Epithelial cell of prostate (primary cell): ENCODE measurements around the gene CPNE5.
A peak's percentile ranks its signal among the peaks of the same experiment; 100 is the strongest.

Experiments used
- DNase-seq: peaks from one replicate; pipeline ENCODE4 v3.0.0-alpha.2; 2011; ENCODE audit warnings: low read depth, low spot score
- H3K27ac ChIP-seq: fragments of 450-650 bp; 2 replicates; pipeline ENCODE4 v1.5.1; 2017; ENCODE audit warnings: mild to moderate bottlenecking

CPNE5 gene

DNA sequence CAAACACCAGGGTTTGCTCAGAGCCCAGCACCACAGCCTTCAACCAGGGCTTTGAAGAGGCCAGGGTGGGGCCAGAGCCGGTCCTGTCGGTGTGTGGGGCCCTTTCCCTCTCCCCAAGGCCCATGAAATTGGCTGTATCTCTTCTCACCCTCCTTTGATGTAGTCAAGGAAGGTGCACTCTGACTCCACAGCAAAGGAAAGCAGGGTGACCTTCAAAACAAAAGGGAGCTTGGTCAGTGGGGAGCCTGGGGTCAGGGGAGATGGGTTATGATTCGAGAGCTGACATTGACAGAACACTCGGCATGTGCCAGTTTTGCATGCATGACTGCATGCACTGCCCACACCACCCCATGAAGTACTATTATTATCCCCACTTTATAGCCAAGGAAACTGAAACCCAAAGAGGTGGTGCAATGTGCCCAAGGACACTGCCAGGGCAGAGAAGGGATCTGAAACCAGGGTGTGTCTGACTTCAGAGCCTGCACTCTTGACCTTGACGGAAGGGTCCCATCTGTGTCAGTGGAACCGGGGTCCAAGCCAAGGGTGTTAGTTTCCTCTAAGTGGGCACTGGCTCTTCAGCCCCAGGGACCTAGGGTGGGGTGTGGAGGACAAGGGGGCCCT lies 86.2 kb downstream of the CPNE5 start:
- peak overlapping the region; percentile 60 for H3K27ac ChIP-seq
- DNase-seq: no peak

DNA sequence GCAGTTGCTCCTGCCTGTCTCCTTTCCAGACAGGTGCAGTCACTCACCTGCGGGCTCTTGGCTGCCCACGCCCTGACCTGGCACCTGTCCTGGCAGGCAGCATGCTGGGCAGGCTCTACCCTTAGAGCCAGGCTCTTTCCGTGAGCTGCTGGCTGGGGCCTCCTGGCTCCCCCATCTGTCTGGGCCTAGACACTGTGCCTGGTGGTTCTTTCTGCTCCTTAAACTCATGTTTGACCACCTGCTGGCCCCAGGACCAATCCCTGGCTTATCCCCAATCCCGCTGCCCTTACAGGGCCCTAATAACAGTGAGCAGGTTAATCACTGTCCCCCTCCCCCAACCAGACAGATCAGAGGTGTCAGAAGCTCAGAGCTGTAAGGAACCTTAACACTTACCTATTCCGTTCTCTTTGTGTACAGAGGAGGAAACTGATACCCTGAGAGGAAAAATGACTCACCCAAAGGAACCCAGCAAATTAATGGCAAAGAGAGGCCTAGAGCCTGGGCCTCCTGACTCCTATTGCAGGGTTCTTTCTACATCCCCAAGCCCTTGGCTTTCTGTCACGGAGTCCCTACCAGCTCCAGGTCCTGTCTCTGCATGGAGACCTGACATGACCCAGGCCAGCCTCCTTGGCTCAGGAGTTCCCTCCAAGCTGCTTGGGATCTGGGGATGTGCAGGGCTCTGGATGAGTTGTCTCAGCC lies 86.9 kb downstream of the CPNE5 start:
- peak; percentile 39 for DNase-seq
- H3K27ac ChIP-seq: peak overlapping the region; percentile 60

DNA sequence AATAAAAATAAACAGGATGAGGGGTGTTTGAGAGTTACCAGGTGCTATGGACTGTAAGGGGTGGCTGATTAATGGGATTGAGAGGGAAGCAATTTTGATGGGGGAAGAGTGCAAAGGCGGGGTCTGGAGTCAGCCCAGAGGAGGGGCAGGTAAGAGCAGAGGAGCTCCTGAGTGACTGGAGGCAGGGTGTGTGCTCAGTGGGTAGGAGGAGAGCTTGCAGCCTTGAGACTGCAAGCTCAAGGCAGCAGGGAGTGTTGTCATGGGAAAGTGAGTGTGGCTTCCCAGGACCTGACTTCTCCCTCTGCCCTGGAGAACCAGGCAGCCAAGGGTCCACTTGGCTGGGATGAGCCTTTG lies 87.4 kb downstream of the CPNE5 start:
- peak overlapping the region; percentile 60 for H3K27ac ChIP-seq

DNA sequence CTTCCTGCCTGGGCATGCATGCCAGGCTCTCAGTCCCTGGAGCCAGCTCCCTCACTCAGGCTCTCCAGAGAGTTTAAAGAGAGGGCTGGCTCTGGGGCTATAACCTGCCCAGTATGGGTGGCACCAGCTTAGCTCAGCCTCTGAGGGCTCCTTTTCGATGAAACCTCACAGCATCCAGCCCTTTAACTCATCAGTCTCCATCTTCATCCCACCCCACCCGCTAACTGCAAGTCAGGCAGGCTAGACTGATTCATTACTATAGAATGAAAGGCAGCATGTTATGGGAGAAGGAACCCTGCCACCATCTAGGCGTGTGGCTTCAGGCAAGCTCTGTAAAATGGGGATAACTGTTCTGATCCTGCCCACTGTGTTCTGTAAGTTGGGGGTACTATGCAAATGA lies 88.2 kb downstream of the CPNE5 start:
- no peak overlapping the region for H3K27ac ChIP-seq

More for the DNA sequence above, 87.4 kb downstream of the CPNE5 start:
- DNase-seq: no peak

DNA sequence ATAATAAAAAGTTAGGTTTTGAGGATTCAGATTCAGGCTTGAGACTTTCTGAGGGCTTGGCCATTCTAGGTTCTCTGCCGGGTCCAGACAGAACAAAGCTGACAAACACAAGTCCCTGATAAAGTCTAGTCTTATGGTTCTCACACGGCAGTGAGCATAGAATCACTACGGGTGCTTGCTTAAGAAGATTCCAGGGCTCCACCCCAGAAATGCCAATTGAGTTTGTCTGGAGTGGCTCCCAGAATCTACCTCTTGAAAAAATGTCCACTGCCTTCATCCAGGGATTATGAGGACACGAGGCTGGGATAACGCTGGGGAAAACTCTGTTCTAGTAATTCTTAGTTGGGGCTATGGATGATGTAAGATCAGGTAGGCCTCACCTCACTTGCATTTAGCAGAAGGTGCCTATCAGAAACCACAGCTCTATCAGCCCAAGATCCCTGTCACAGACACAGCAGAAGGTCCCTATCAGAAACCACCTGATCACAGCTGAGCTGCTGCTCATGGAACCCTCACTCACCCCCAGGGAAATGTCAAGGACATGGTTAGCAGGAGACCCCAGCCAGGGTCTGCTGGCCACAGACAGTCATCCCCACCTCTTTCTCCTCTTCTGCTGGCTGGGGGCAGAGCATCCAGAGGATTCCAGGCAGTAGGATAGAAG lies 89.3 kb downstream of the CPNE5 start:
- no peak for DNase-seq

More for the DNA sequence above, 88.2 kb downstream of the CPNE5 start:
- no peak for DNase-seq

DNA sequence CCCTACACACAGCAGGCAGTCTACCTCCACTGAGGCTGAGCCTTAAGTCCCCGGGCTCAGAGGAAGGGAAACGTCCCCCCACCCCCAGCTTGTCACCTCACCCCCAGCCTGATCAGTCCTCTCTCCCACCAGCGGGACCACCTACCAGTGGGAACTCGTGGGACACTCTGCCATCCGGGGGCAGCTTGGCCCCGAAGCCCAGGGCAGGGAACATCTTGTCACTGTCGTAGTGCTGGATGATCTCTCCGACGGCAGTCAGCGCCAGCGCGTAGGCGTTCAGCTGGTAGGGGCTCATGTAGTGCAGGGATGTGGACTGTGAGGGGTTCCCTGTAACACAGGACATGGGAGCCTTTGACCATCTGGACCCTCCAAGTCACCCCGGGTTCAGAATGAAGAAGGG lies 93.0 kb downstream of the CPNE5 start:
- no peak overlapping the region for H3K27ac ChIP-seq
- DNase-seq: no peak

More for the DNA sequence above, 89.3 kb downstream of the CPNE5 start:
- no peak overlapping the region for H3K27ac ChIP-seq

DNA sequence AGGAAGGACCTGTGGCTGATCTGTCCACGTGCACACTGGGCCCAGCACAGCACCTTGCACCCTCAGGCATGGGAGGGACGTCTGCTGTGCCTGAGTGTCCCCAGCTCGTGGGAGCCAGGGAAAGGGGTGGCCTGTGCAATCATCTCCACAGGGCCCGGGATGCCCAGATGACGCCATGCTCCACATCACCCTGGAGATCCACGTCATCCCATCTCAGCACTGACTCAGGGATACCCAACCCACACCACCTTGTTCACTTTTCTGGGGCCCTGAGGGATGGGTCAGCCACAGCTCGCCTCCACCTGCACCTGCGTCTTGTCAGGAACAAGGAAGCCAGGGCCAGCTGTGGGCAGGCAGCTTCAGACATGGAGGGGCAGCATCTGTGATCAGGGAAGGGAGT lies 93.4 kb downstream of the CPNE5 start:
- DNase-seq: no peak
- H3K27ac ChIP-seq: no peak overlapping the region

DNA sequence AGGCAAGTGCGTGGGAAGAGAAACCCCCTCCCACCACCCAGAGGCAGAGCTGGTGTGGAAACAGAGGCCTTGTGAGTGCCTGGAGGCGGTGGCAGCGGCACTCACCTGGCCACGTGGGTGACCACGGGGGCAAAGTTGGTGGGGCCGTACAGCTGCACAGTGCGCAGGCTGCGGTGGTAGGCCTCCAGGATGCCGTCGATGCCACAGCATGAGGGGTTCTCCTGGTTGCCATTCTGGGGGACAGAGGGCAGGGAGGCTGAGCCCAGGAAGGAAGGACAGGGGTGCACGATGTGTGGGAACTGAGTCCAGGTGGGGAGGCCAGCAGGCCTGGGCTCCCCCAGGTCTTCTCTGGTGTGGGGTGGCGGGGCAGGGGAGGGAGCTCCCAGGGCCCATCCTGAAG lies 94.0 kb downstream of the CPNE5 start:
- DNase-seq: no peak
- no peak overlapping the region for H3K27ac ChIP-seq

DNA sequence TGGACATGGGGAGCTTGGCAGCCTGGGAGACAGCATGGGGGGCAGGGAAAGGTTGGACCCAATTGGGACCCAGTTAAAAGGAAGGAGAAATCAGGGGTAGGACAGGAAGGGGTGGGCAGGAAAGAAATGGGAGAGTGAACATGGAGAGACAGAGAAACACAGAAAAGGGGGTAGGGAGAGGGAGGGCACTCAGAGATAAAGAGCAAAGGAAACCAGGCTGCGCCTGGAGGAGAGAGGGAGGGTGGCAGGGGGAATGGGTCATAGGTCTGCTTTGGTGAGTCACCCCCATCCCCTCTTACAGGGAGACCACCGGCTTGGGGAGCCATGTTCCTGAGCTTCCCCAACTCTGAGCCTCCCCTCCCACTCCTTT lies 95.0 kb downstream of the CPNE5 start:
- no peak for DNase-seq
- no peak overlapping the region for H3K27ac ChIP-seq

DNA sequence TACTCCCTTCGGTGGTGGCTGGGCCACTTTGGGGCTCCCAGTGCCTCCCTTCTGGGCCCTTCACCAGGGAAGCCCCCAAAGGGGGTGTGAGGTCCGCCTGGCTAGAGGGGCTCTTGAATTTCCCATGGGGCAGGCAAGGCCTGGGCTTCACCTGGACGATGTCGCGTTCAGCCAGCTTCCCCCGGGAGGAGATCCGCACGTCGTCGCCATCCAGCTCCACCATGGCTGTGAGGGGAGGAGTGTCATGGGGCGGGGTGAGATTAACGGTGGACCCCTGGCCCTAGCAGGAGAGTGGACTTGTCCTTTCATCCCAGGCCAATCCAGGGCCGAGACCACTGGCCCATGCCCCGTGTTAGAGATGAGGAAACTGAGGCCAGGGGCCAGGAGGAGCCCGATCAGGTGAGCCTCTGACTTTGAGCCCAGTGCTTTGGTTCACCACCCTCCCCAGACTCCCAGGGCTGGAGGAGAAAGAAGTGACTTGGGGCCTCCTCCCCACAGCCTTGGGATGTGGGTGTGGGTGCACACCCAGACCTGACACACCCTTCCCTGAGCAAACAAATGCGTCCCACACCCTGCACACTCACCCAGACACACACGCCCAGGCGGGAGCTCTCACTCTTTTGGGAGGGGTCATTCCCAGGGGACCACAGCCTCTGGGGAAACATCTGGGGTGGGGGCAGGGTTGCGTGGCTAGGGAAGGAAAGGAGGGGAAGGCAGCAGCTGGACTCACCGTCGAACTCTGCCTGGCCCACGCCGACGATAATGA lies 95.5 kb downstream of the CPNE5 start:
- DNase-seq: peak; percentile 56
- no peak overlapping the region for H3K27ac ChIP-seq

DNA sequence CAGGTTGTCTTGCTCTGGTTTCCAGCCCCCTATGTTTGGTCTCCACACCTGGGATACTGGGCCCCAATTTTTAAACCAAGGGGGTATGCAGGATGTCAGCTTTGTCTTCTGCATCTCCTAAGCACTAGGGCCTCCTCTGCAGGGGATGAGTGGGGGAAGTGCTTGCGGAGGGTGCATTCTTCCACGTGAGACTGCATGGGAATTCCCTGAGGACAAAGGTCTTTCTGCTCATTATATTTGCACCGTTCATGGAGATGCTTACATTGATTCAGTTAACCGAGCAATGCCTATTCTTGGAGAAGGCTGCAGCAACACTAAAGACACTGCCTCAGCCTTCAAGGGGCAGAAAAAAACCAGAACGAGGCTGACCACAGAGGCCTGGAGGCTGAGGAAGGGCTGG lies 96.2 kb downstream of the CPNE5 start:
- no peak for DNase-seq
- no peak overlapping the region for H3K27ac ChIP-seq

DNA sequence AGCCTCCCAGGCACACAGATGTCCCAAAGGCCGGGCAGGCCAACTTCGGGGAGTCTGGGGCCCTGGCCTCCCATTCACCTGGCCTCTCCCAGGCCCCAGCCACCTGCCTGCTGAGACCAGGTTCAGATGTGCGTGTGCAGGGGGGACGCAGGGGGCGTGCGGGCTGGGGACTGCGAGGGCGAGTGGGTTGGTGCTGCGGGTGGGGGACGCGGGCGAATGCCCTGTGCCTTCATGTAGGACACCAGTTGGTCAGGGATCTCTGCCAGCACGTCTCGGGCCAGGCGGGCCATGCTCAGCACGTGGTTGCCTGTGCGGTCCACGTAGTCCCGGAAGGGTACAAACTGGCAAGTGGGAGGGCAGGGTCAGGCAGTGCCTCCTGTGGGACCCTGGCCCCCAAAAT lies 97.1 kb downstream of the CPNE5 start:
- DNase-seq: no peak

DNA sequence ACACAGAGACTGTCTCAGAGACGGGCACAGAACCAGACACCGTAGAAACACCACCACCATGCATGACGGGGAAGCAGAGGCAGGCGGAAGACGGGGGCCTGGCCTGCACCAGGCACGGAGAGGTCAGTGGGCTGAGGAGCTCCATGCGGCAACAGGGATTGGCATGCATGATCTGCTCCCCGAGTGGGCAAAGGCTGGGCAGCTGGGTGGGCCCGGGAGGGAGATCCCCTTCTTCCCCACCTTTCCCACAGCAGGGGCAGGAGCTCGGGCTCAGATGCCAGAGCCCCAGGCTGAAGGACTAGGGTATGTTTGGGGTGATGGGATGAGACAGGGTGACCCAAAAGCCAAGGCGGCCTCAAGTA lies 98.4 kb downstream of the CPNE5 start:
- DNase-seq: no peak
- no peak overlapping the region for H3K27ac ChIP-seq

More for the DNA sequence above, 97.1 kb downstream of the CPNE5 start:
- H3K27ac ChIP-seq: no peak overlapping the region

DNA sequence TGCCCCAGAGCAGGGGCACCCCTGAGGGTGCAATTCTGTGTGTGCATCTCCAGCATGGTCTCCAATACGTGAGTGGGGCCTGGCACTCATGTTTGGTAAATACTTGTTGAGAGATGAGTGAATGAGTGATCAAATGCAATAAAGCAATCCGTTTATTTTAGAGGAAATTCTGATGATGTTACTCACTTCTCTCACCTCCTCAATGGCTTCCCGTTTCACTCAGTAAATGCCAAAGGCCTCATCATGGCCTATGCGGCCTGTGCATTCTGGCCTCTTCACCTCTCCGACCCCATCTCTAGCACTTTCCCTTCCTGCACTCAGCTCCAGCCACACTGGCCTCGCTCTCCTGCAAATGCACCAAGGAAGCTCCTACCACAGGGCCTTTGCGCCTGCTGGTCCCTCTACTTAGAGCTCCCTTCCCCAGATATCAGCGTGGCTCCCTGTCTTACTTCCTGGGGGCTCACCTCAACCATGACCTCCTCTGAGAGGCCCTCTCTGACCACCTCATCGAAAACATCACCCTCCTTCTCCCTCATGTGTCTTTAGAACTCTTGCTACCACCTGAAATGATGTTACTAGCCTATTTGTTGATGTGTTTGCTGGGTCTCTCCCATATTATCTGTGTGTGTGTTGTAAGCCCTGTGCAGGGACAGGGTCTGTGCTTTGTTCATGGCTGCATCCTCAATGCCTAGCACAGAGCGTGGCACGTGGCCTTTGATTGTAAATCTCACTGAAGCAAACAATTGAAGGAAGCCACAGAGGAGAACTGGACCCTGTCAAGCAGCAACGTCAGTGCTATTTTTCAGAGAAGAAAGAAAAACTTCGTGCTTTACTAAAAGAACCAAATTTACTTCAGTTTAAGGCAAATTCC lies 99.1 kb downstream of the CPNE5 start:
- DNase-seq: no peak

DNA sequence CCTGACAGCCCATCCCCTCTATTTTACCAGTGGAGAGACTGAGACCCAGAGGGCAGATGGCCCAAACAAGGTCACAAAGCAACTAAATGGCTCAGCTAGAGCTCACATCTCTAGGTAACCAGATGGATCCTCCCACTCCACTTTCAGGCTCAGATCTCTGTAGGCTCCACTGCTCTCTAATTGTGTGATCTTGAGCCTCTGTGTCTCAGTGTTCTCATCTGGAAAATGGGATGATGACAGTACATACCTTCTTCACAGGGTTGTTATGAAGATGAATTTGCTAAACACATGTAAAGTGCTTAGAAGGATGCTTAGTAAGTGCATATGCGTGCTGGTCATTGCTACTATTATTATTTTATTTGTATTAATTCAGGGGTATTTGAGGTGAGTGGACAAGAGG lies 101.1 kb downstream of the CPNE5 start:
- no peak overlapping the region for H3K27ac ChIP-seq
- no peak for DNase-seq

More for the DNA sequence above, 99.1 kb downstream of the CPNE5 start:
- no peak overlapping the region for H3K27ac ChIP-seq

DNA sequence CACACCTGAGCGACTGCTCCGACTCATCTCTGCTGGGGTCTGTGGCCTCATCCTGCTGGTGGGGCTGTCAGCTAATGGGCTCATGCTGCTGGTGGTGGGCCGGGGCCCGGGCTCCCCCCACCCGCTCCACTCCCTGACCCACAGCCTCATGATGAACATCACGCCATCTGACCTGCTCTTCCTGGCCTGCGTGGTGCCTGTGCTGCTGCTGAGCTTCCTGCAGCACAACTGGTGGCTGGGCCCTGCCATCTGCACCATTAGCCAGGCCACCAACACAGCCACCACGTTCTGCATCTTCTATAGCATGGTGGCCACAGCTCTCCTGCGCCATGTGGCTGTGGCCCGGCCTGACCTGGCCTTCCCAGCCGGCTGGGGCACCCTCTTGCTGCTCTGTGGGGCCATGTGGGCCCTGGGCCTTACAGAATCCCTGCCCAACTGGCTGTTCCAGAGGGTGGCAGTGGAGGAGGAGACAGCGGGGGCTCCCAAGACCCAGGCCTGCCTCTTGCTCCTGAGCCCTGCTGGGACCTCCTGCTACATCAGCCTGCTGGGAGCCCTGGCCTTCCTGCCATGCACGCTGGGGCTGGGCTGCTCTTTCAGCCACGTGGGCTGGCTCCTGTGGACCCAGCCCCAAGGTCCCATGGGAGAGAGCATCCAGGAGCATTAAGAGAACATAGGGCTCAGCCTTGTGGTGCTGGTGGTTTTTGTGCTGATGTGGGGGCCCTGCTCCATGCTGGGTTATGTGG lies 102.0 kb downstream of the CPNE5 start:
- no peak overlapping the region for H3K27ac ChIP-seq

DNA sequence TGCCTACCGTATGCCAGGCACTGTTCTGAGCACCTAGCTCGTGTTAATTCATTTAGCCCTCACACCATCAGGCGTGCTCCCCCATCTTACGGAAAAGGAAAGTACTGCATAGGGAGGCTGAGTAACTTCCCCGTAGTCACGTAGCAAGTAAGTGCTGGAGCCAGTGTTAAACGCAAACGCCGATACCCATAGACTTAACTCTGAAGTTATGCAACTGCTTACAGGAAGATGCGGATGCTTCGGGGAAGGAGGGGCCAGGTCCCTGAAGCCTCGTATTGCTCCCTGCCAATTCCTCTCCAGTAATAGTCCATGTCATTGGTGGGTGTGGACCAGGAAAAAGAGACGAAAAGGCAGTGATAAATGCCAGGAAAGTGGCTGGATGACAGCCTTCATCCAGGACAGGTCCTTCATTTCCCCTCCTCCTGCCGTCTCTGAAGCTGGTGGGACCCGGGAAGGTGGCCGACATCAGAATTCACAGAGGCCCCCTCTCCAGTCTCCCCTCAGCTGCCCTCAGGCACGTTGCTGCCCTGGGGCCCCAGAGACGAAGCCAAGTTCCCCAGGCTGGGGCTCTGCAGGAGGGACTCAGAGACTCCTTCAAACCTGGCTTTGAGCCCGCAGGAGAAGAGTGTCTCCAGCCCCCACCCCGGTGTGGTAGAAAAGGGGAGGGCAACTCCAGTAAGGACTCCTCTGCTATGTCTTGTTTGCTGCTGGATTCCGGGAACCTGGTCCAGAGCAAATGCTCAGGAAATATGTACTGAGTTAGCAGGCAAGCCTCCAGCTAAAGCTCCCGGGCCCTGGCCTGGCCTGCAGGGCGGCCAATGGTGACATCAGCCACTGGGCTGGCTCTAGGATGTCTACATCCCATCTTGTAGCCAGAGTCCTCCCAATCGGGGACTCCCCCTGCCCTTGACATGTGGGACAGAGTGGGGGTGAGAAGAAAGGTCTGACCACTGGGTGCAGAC lies 103.9 kb downstream of the CPNE5 start:
- peak; percentile 65 for DNase-seq
- H3K27ac ChIP-seq: peak overlapping the region; percentile 37

More for the DNA sequence above, 102.0 kb downstream of the CPNE5 start:
- DNase-seq: no peak

DNA sequence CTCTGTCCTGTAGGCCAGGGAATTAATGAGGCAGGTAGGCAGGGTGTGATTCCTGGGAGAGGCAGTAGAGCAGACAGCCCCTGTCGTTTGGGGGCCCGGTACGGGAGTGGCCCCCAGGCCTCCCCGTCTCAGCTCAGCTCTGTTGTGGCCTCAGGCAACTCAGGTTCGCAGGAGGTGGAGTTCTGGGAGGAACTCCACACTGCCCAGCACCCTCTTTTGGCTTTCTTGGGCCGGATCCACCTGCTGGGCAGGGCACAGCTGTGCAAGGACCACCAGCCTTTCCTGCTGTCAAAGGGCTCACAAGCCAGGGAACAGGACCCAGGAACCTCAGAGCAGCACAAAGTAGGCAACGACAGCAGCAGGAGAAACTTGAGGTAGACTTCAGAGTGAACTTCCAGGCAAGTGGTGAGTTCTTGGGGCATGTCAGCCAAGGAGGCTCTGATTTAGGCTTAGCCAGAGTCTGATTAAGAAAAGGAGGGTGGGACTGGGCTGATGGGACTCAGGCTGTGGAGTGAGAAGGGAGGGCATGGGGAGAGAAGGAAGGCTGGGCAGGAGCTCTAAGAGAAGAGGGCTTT lies 104.7 kb downstream of the CPNE5 start:
- peak overlapping the region; percentile 37 for H3K27ac ChIP-seq
- no peak for DNase-seq
